Pulmonary artery endothelial cell (primary cell): ENCODE data around the gene BRWD1. TPM values are rescaled to one million over a fixed set of nuclear protein-coding genes. Genes with fewer than 3 reads are reported as not detected.

Experiments
- DNase-seq: peaks from one replicate; pipeline ENCODE4 v3.0.0-alpha.2; 2011; ENCODE audit warnings: low read depth, low spot score
- total RNA-seq: library from RNA; depleted of rRNA; stranded (reverse); fragments of >200 nt; gene quantifications from 2 replicates; pipeline ENCODE4 v1.2.3, GENCODE V29; 2014

The BRWD1 gene
- total RNA-seq, 1 donor from 2014 or later: 33.4 TPM

DNA sequence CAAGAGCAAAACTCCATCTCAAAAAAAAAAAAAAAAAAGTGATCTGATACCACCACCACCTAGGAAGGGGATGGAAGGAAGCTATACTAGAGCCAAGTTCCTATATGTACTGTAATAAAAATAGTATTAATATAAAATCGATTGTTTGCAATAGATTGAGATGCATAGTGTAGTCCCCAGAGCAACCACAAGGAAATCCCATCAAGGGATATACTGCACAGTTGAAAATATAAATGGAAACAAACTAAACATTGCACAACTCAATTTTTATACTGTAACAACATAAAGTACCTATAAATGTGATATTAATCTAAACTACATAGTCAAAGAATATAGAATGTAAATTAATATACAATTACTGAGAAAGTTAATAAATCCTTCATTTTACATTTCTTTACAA is 109.3 kb downstream of the BRWD1 start:
- DNase-seq: no peak

DNA sequence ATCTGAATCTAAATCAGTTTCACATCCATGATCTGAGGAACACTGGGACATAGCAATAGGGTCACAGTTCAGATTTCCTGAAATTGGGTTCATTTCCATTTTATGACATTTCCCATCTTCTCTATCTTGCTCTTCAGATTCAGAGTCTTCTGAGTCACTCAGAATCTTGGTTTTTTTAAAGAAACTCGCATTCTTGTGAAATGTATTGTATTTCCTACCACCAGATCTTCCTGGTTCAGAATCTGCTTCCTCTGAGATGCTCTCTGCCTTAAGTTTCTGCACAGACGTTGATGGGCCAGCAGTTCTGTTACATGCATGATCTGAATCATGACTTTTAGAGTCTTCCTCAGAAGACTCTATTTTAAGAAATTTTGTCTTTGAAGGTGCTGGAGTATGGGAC is 114.6 kb downstream of the BRWD1 start:
- no peak for DNase-seq

DNA sequence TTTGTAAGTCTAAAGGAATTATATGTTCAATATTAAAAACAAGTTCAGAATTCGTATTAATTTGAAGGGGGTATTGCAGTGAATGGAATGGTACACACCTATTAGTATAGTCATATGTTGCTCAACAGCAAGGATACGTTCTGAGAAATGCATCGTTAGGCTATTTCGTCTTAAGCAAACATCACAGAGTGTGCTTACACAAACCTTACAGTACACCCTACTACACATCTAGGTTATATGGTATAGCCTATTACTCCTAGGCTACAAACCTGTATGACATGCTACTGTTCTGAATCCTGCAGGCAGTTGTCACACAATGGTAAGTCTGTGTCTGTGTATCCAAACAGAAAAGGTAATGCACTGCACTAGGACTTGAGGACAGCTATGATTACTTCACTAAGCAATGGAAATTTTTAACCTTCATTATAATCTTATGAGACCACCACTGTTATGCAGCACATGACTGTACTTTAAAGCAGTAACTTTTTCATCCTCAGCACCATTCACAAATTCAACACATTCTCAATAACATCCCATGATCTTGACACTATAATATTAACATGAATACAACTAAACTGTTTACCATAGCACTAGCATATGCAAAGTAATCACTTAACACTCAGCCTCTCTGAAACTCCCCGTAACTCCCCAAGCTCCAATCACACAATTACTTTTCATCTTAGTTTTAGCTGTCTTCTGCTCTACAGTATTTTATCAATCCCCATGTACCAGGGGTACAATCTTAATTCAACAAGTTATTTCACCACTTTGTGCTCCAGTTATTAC is 115.8 kb downstream of the BRWD1 start:
- DNase-seq: no peak

DNA sequence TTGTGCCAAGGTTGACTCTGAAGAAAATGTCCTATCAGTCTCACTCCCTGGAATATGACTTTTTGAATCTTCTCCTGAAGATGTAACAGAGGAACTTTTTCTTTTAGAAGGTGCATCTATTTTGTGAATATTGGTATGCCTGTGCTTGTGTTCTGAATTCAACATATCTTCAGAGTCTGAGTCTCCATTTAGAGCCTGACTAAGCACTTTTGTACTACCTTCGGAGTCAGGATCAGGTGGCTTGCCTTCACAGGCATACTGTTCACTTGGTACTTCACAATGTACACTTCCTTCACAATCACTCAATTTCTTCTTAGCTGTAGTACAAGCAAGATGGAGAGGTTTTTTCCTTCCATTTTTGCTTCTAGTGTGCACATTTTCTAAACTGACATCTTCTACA is 116.6 kb downstream of the BRWD1 start:
- no peak for DNase-seq

DNA sequence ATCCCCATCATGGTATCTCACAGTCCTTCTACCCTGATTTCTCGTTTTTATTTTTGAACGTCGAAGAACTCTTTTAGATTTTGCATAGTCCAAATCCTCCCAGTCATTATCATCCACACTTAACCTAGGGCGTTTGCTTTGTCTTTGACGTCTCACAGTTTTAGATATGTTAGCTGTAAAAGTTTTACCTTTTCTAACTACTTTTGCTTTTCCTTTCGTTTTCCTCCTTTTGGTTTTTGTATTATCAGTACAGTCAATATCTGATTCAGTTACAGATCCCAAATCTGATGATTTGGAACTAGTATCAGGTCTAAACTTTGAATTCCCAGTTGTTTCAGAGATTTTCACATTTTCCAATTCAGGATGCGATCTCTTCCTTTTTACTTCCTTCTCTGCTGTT is 117.1 kb downstream of the BRWD1 start:
- DNase-seq: no peak

DNA sequence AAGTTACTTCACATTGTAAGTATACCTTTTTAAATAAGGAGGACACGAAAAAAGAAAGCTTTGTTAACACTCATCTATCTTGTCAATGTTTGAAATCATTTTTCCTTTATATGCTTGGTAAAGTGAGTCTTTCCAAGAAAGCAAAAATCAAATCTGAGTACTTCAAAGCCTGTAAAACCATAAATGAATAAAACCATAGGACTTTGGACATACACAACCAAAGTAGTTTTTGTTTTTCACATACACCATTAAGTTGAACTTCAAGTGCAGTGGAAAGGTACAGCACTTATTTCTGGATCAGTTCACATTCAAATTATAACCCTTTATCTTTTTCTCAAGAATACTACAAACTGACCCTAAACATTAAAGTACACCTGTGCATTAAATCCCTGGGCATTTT is 120.1 kb downstream of the BRWD1 start:
- no peak for DNase-seq

DNA sequence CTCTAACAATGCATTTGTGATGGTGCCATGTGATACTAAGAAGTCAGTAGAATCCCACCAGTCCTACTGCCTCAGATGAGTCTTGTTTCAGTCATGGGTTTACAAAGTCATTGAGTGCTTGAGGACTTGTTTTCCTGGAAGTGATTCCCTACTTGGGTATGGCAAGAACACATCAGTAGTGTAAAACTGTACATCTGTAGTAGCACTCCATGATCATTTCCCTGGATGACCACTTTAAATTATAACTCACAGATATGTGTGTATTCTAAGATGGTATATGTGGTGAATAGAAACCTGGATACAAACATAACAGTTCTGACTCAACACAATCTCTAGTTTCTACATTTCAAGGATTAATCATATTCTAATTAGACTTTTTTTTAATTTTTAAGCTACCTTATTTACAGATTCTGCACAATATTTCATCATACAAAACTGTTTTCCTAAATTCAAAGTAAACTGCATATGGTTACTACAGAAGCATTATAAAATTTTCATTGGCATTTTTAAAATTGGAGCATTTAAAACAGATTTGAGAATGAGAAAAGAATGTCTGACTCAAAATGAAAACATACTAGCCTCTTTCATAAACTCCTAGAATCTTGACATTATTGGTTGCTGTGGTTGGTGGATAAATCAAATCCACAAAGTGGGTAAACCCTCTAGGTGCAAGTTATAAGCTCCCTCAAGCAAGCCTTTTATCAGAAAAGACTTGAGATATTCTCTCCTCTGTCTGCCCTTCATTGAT is 123.4 kb downstream of the BRWD1 start:
- no peak for DNase-seq

DNA sequence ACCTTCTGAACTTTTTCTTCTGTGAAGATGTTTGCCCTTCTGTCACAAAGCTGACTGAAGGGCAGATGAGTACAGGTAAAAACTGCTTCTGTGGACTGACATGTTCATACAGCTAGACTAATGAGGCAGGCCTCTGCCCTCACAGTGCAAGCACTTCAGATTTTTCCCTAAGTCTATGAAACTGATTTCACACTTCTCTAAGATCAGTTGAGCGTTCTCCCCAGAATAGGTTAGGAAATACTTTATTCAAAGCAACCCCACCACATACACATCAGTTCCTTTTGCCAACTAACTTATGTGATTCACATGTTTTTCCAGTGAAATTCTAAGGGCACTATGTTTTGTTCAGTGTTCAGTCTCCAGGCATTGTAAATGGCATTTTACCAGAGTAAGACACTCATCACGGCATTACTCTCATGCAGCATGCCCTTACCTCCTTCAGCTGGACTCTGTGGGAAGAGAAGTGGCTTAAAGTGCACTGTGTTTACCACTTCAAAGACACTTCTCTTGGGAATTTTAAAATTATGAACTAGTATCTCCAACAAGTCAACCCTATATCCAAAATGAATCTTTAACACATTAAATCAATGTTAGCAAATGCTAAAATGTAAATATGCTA is 124.8 kb downstream of the BRWD1 start:
- no peak for DNase-seq

DNA sequence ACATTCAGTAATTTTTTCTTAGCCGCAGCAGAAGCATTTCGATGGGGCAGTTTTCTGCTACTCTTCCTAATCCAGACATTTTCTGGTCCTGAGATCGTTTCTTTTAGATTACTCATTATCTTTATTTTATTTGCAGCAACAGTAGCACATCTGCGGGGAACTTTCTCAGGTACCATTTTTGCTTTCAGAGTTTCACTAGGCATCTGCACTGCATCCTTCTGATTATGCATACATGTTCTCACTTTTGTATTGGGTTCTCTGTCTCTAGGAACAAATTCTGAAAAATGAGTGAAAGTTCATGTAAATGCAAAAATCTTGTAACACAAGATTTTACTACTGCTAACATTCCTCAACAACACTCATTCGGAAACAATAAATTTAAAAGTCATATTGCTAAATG is 126.3 kb downstream of the BRWD1 start:
- DNase-seq: no peak

DNA sequence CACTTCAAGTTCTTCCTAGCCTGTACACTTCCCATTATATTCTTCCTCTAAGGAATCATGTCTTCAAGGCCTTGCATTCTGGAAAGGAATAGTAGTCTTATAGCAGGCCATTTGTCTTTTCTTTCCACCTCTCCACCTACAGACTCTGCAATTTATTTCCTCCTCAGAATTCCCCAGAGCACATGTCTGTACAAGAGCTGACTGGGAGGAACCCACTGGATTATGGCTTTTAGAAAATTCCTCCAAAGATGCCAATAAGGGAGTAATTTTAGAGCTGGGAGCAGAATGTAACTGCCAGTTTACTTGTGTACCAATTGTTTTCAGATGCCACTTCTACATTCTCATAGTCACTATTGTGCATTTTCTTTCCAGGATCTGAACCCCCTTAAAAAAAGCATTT is 126.8 kb downstream of the BRWD1 start:
- no peak for DNase-seq

DNA sequence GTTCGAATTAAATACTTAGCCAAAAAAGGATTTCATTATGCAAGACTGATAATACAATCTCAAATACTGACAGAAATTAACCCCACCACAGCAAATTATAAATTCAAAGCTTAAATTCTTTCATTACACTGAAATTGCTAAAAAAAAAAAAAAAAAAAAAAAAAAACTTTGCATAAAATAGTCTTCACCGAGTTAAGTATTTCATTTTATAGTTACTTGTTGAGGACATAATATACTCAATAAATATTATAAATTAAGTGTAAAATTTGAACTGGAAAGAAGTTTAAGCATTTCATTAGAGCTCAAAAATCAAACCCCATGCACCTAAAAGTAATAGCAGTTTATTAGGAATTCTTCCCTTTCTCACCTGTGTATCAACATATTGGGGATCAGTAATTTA is 128.3 kb downstream of the BRWD1 start:
- no peak for DNase-seq

DNA sequence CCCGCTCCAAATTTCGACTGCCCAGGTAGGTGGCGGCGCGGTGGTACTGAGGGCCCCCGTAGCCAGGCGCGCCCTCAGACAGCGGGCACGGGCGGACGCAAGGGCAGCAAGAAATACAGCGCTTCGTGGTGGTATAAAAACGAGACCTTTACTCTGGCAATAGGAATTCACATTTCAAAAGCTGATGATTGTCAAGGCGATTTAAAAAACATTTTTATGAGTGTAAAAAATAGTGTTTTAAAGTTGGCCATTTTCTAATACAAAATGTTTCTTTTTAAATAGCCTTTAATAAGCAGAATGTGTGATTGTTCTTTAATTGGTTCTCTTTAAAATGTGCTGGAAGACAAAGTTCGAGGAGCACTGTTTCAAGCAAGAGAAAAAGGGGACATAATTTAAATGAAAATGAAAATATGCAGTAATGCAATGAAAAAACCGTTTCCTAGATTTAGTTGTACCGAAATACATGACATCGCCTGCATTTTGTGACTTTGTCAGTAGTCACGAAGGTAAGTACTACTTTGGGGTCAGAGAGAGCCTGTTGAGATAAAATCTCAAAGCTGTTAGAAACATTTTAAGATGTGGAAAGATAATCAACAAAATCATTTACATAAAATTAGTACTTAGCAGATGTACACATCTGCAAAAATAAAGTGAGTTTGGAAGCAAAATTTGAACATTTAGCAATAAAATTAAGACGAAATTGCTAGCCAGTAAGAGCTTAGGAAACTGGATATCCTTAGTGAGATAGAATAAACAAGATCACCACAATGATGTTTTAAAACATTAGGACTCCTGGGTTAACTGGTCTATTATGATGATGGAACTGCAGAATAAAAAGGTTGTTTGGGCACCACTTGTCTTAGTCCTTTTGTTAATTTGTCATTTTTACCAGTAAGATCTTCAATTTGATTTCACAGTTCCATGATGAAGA is 129.1 kb downstream of the BRWD1 start:
- DNase-seq: no peak

DNA sequence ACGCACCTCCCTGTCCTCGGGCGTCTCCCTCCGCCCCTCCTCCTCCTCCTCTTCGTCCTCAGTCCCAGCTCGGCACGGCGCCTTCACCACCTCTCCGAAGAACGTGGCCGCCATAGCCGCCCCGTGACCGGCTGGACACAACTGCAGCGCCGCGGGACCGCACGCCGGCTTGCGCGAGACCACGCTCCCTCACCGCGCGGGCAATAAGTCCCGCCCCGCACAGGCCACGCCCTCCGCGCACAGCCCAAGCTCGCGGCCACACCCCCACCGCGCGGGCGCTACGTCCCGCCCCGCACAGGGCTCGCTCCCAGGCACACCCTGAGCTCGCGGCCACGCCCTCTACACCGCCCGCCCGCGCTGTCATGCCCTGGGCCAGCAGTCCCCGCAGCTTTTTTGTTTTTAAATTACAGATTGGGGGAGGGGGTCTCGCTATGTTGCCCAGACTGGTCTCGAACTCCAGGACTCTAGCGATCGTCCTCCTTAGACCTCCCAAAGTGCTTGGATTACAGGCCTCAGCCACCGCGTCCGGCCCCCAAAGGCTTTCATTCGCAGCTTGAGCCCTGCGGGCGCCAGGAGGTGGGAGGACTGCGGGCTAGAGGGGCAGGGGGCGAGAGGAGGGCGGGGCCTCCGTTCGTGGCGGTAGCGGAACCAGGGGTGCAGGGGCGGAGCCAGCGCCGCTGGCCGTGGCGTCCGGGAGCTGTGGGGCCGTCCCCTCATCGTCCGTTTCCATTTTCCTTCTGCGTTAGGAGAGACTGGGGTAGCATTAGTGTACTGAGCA is 130.0 kb downstream of the BRWD1 start, which contains the start of gene PSMG1:
PSMG1 (minus strand) TSS at position 180 of the 778 bp plus-strand sequence; CDS start at position 114, 66 bp downstream.
- DNase-seq: peak; percentile 74

DNA sequence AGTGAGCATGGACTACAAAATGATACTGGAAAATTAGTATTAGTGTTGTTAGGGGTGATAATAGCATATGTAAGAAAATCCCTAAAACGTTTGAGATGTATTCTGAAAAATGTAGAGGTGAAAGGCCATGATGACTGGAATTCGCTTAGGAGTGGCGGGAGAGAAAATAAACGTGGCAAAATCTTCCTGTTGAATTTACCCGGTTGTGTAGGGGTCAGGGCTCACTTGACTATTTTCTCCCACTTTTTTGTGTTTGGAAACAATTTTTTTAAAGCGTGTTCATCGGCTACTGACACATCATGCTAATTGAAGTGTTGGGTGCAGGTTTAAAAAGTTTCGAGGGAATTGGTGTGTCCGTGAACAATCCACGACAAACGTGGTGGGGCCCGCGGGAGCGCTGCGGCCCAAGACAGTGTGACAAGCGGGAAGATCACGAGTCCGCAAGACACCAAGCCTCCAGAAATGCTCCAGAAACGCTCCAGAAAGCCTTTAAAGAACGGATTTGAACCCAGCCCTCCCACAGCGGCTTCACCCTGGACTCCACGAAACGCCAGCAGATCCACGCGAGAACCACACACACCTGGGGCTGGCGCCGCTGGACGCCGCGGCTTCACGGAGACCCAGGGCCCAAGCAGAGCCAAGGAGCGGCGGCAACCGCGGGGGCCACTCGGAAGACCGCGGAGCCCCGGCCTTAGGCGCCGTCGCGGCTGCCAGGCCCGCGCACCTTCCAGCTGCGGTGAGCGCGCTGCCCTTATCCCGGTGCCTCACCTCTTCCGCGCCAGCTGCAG is 130.8 kb downstream of the BRWD1 start:
- DNase-seq: no peak

DNA sequence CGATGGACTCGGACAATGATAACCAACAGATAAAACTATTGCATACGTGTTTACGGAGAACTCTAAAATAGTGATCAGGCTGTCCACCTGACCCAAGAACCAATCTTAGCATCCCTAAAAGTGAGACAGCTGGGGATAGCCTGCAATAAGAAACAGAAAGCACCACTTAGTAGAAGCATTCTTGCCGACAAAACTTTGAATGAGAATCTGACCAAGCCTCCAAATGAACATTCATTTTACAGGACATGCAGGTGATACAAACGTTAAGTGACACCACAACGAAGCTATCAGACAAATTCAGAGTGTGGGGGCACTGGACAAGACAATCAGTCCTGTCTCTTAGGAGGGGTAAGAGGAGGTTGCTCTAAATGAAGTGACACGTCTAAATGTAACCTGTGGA is 131.4 kb downstream of the BRWD1 start:
- DNase-seq: no peak

DNA sequence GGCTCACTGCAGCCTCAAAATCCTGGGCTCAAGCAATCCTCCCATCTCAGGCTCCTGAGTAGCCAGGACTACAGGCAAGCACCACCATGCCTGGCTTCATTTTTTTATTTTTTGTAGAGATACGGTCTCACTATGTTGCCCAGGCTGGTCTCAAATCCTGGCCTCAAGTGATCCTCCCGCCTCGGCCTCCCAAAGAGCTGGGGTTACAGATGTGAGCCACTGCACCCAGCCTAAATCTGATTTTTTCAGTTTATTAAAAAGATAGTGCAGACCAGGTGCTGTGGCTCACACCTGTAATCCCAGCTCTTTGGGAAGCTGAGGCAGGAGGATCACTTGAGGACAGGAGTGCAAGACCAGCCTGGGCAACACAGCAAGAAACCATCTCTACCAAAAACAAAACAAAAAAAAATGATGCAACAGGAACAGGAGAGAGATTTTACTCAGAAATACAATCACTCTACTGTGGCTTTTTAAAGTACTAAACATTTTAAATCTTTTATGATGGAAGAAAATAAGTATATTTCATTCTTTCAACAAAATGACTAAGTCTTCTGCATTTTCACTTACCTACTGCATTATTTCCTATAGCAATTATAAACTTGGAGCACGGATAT is 132.1 kb downstream of the BRWD1 start:
- DNase-seq: no peak

DNA sequence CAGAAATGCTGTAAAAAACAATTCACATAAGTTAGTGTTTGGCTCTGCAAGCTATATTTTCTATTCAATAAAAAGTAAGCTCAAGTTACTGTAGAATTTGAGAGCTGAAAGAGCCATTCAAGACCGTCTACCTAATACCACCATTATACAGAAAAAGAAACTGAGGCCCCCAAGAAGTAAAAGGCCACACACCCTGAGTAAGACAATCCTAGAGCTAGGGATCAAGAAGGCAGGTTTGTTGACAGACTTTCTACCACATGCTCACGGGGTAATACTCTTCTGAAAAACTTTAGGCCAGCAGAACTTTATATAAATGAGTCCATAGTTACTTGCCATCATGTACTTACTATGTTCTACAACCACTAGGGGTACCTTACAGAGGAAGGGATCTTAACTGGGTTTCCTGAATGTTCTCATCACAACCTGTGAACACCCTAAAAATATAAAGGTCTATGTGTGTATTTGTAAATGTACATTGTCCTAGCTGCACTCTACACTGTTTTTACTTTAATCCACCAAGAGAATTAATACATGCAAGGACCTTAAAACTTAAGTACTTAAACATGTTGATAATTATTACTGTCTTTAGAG is 132.9 kb downstream of the BRWD1 start:
- no peak for DNase-seq

DNA sequence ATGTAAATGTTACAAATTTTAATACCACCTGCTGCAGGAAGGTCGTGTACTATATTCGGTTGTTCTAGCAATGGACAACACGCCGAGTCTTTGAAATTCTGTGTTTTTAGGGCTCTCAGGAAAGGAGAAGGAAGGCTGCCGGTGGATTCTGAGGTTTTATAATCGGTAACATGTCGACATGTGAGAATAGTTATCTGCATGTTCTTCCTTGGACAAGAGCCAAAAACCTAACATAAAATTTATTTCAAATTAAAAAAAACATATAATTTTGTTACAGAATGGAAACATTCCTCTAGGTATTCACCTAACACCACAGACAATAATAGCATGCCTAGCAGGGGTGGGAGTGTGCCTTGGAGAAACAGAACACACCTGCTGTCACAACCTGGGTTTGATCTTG is 135.0 kb downstream of the BRWD1 start:
- no peak for DNase-seq

DNA sequence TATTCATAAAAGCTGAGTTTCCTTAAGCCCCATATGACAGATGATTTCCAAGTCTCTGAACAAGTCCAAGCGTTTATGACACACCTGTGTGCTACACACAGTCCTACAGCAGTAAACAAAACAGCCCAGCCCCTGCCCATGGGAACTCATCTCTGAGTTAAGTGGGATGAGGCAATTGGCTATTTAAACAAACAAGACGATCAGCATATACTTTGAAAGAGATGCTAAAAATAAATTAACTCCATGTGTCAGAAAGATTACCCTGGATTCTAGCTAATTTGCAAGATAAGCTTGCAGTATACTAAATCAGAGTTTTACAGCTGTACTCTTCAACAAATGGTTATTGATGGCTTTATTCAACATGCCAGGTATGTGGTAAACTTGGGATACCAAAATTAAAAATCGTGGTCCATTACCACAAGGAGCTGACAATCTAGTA is 137.1 kb downstream of the BRWD1 start:
- no peak for DNase-seq
